NCI-H510A treated with DMSO at 0.1 percent for 48 hours (cell line): Measurements from ENCODE around the gene CFHR4.
"Not testable (repeated sequence)": the region's sequence is repeated elsewhere in the genome, so short reads cannot be mapped to it uniquely, and the experiment has no call there.

Source experiments
- DNase-seq: peaks from one replicate; lab custom pipeline; 2025; lab: John Stamatoyannopoulos, UW

The CFHR4 gene

DNA sequence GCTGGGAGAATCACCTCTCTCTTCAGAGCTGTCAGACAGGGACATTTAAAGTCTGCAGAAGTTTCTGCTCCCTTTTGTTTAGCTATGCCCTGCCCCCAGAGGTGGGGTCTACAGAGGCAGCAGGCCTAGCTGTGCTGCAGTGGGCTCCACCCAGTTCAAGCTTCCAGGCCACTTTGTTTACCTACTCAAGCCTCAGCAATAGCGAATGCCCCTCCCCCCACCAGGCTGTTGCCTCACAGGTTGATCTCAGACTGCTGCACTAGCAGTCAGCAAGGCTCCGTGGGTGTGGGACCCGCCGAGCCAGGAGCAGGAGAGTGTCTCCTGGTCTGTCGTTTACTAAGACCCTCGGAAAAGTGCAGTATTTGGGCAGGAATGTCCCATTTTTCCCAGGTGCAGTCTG lies 53.6 kb downstream of the CFHR4 start:
- DNase-seq: peak; percentile 10

DNA sequence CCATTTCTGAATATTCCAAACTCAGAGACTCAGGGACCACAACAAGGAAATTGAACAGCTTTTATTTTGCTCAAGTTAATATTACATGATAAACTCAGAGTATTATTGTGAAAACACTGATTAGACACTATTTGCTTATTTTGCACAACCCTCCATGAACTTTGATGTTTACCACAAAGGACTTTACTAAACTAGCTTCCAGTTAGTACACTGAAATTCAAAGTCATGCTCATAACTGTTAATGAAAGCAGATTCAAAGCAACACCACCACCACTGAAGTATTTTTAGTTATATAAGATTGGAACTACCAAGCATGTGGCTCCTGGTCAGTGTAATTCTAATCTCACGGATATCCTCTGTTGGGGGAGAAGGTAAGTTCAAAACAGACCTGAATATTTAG lies 55.7 kb downstream of the CFHR4 start, which contains the start of gene CFHR2:
Gene CFHR2 (plus strand): TSS at position 171 of the 400 bp plus-strand sequence. CDS start 143 bp downstream, at position 314.
- not testable (repeated sequence) for DNase-seq

DNA sequence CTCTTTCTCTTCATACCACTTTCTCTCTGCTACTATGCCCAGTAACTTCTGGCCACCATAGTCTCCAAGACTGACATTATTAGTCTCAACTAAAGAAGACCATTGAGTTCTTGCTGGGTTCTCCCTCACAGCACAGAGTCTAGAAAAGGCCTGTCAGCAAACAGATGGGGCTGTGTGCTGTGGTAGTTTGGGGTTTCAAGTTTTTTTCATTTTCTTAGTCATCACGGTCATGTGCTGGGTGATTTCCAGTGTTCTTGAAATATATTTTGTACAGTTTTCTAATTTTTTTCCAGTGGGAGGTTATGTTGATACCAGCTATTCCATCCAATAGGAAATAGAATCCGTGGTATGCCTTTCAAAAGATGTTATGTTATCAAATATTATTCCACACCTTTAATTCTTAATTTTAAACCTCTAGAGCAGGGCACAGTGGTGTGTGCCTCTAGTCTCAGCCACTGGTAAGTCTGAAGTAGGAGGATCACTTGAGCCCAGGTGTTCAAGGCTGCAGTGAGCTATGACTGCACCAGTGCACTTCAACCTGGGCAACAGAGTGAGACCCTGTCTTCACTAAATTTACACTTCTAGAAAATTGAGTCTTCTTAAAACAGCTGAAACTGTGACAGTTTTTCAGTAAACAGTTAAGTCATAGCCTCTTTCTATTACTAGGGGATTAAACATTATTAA lies 64.0 kb downstream of the CFHR4 start:
- no peak for DNase-seq

DNA sequence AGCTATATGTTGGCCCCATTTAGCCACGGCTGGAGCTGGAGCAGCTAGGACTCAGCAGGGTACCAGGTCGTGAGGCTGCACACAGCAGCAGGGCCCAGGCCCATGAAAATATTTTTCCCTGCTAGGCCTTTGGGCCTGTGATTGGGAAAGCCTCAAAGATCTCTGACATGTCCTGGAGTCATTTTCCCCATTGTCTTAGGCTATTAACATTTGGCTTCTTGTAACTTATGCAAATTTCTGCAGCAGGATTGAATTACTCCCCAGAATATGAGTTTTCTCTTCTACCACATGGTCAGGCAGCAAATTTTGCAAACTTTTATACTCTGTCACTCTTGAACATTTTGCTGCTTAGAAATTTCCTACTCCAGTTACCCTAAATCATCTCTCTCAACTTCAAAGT lies 66.9 kb downstream of the CFHR4 start:
- DNase-seq: no peak

DNA sequence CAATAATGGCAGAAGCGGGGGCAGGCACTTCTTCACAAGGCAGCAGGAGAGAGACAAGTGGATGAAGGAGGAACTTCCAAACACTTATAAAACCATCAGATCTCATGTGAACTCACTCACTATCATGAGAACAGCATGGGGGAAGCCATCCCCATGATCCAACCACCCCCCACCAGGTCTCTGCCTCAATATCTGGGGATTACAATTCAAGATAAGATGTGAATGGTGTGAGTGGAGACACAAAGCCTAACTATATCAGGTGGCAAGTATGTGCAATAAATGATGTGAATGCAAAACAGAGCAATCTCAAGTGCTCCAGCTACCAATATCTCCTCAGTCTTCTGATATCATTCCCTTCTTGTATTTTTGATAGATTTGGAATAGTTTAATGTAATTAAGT lies 68.1 kb downstream of the CFHR4 start:
- no peak for DNase-seq

DNA sequence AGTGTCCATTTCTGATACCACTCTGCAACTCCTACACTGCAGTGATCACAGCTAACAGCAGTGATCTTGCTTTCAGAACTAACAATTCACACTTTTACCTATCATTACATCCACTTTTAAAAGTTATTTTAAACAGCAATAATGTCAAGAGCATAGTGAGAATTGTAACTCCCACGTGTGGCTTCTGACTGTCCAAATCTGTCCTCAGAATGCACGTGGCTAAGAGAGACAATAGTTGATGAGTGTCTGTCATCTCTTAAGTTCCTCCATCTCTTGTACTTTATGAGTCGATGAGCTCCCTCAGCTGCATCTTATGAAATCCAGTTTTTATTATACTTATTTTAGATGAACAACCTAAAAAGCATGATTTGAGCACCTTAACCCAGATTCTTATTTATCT lies 73.0 kb downstream of the CFHR4 start:
- no peak for DNase-seq
